Left ventricle myocardium superior (tissue), 1 donor: ENCODE measurements around the gene JAM2. TPM values are rescaled to one million over a fixed set of nuclear protein-coding genes. Genes with fewer than 3 reads are reported as not detected.
A peak's percentile ranks its signal among the peaks of the same experiment; 100 is the strongest.
"Not testable (repeated sequence)": the region's sequence is repeated elsewhere in the genome, so short reads cannot be mapped to it uniquely, and the experiment has no call there.

Source experiments
- ATAC-seq: fragments of 200-7000 bp; cut with Tn5 transposase; one replicate; pipeline ENCODE4 v1.9.1; 2020; ENCODE audit warnings: mild to moderate bottlenecking, moderate library complexity
- DNase-seq: peaks from one replicate; pipeline ENCODE4 v3.0.0-alpha.2; 2020
- intact Hi-C: fragments of 100-400 bp; cut with micrococcal nuclease; formaldehyde crosslinking; loops from one replicate; pipeline ENCODE4 v1.11.0; 2022
- total RNA-seq: library from RNA; stranded (reverse); fragmentation: NEBNext Ultra II Directional; extraction: Animal tissue kit (Norgen Biotek cat#: 25700); gene quantifications from one replicate; pipeline ENCODE4 v1.2.1, GENCODE V29; 2021
- donor health status: DM: no; HTN: yes; CAD: no; lungs with severe emphysema.

Gene JAM2
- total RNA-seq, 1 donor from 2014 or later = 42.6 TPM

DNA sequence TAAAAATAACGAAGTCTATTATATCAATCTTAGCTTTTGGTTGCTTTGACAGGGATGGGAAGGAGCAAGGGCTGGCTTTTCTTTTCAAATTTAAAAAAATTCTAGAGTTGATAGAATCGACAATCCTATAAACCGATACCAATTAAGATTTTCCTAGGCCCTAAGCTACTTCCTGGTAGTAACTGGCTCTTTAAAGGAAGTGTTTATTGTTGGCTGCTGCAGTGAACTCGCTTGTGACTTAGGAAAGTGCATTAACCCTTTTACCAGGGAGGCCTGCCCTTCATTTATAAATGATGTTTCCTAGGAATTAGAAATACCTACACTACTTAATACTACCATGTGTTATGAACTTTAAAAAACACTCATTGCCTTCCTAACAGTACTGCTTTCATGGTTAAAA, 62.5 kb downstream of the JAM2 start:
- no peak for ATAC-seq
- DNase-seq = no peak
- intact Hi-C loops = no loop called here

DNA sequence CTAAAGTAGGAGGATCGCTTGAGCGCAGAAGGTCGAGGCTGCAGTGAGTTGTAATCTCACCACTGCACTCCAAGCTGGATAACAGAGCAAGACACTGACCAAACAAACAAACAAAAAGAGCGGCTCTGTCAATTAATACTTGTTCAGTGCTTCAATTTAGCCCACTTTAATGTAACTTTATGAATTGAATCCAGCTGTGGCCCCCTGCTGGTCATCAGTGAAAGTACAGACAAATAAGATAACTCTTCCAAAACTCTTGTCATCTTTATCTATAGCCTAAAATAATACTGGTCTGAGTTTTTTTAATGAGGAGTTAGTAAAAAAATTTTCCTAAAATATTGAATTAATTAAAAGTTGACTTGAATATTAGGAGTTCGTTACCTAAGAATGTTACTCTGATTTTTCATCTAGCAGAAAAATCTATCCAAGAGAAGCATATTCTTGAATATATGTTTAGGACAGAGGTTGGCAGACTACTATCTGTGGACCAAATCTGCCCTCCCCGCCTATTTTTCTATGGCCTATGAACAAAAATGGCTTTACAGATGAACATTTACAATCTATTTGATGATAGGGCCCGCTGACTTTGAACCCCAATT, 69.5 kb downstream of the JAM2 start:
- ATAC-seq (no peak), DNase-seq (no peak)
- intact Hi-C loops = loop anchor here (2.0 kb wide), 1 partner anchor 100 kb away; no protein-coding TSS in a partner anchor

DNA sequence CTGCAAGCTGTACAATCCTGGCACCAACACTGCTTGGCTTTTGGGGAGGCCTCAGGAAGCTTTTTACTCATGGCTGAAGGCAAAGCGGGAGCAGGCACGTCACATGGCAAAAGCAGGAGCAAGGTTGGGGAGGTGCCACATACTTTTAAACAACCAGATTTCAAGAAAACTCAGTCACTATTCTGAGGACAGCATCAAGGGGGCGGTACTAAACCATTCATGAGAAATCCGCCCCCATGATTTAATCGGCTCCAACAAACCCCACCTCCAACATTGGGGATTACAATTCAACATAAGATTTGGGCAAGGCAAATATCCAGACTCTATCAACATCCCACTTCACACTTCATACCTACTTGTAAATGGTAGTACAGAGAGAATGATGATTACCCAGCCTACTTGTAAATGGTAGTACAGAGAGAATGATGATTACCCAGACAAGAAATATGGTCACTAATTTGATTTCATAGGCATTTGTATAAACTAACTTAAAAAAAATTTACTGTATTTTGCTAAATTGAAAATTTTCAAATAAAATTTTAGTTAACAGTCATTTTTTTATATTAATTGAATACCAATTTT, 70.7 kb downstream of the JAM2 start:
- ATAC-seq (no peak), DNase-seq (no peak)
- intact Hi-C loops = loop anchor here (2.0 kb wide), 1 partner anchor 101 kb away; no protein-coding TSS in a partner anchor

- intact Hi-C loops = no loop called here
- DNase-seq (no peak), ATAC-seq (no peak)
Measured at GRCh38 chr21:25710550-25710949, 71.5 kb downstream of the JAM2 start.

GRCh38 chr21:25714066-25714465, 75.0 kb downstream of the JAM2 start:
- ATAC-seq, intact Hi-C loops: not testable (repeated sequence)

DNA sequence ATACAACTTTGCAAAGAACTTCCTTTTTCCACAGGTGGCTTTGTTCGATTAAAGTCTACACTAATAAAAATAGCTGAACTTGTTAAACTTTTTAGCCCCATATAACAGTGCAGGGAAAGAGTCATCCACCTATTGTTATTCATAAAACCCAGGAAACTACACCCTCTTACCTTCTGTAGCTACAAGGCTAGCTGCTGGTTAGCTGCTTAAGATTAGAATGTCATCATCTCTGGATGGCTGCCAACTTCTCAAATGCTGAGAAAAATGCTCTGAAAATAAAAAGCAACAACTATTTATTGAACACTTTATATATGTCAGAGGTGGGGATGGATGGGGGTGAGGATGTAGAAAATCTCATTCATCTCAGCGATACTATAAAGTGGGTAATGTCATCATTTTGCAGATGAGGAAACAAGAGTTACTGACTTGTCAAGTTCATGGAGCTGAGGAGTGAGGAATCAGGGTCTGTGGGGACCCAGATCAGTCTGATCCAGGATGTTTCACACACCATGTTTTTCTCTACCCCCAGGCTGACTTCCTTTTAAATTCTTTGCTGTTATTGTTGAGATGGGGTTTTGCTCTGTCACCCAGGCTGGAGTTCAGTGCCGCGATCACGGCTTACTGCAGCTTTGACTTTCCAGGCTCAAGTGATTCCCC, 78.6 kb downstream of the JAM2 start:
- no peak for DNase-seq
- intact Hi-C loops = no loop called here
- ATAC-seq = peak; percentile 65

More at GRCh38 chr21:25714066-25714465, 75.0 kb downstream of the JAM2 start:
- not testable (repeated sequence) for DNase-seq

- DNase-seq (no peak), ATAC-seq (peak; percentile 59)
- intact Hi-C loops = no loop called here
Measured at GRCh38 chr21:25721987-25722386, 82.9 kb downstream of the JAM2 start.

DNA sequence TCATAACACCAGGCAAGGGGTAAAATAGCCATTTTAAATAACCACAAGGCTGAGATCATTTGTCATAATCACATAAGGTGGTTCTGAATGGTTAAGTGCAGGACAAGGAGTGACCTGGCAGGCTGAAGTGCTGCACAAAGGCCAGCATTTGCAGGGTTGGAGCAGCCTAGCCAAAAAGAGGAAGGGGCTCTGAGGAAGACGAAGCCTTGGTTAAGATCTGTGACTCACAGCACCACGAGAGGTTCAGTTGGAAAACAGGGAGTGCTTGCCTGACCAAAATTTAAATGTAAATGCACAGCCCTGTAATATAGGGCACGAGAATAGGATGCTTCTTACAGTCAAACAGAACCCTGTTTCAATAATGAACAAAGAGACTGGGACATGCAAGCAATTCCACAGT, 83.6 kb downstream of the JAM2 start:
- intact Hi-C loops = no loop called here
- DNase-seq (no peak), ATAC-seq (no peak)

GRCh38 chr21:25732091-25732760, 93.2 kb downstream of the JAM2 start:
- intact Hi-C loops = no loop called here
- DNase-seq (no peak), ATAC-seq (no peak)

DNA sequence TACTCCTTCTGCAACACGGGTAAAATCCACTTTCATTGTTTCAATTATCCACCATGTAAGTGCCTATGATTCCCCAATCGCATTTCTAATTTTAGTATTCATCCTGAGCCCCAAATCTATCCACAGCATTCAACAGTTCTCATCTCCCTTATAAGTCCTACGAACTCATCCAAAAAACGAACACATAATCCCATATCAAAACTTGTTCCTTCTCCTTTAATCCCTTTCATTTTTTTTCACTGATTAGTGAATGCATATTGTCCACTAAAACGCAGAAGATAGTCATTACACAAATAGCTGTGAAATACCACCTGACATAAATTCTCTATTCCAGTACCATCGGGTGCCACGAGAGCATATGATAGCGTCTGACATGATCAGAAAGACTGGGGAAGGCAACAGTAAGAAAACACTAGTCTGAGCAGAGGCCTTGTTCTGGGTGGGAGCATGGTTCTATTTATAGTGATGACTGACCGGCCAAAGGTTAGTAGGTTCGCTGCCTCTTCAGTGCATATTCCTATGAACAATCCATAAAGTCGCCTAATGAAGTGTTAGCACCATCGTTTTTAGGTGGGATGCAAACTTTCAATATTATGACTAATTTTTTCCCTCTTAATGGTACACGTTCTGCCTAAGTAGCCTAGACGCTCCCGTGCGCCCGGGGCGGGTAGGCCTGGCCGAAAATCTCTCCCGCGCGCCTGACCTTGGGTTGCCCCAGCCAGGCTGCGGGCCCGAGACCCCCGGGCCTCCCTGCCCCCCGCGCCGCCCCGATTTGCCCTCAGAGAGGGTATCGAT, 95.0 kb downstream of the JAM2 start:
- intact Hi-C loops = no loop called here
- ATAC-seq = peak; percentile 37
- DNase-seq = peak; percentile 57

DNA sequence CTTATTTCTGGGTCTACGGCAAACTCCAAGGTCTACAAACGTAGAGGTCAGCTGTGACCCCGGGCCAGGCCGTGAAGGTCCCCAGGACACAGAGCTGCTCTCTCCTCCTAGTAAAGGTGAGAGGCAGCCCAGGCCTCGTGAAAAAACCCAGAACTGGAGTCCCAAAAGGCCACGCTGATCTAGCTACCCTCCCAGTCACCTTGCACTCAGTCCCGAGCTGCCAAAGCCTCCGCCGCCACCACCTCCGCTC, 95.5 kb downstream of the JAM2 start:
- ATAC-seq (no peak), DNase-seq (no peak)
- intact Hi-C loops = no loop called here

- DNase-seq (peak; percentile 97), ATAC-seq (peak; percentile 94)
- intact Hi-C loops = no loop called here
Measured at GRCh38 chr21:25734904-25735645, 96.0 kb downstream of the JAM2 start, which contains the start of the genes ATP5PF and GABPA. Gene ATP5PF (minus strand): TSS chr21:25734904. CDS start chr21:25729794, 5,110 bp downstream. Gene GABPA (plus strand): TSS chr21:25734972. CDS start chr21:25741599, 6,627 bp downstream.

GRCh38 chr21:25735646-25736597, 96.9 kb downstream of the JAM2 start:
- intact Hi-C loops = no loop called here
- peak; percentile 78 for ATAC-seq
- DNase-seq = peak; percentile 93

DNA sequence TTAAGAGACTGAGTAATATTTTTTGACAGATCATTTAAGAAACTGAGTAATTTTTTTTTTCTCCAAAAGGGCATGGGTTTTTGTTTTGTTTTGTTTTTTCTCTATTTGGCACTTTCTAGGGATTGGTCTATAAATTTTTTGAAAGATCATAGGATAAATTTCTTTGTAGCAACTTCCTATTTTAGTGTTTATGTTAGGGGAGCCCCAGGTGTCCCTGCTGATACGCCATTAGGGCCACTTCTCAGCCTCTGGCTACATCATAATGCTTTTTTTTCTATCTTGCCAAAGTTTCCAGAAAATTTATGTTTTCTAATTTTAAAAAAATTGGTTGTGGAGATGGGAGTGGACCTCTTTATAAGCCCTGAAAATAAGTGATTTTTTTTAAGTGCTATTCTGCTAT, 98.4 kb downstream of the JAM2 start:
- DNase-seq = no peak
- intact Hi-C loops = no loop called here

DNA sequence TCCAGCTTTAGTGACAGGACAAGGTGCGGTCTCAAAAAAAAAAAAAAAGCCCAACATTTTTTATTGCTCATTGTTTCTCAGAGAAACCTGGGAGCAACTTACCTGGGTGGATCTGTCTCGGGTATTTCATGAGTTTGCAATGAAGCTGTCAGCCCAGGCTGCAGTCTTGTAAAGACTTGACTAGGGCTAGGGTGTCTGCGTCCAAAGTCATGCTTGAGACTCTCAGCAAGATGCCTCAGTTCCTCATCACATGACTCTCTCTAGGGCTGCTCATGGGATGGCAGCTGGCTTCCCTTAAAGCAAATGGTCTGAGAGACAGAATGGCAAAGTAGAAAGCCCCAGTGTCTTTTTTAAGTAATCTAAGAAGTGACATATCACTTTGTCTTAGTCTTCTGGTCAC, 103.8 kb downstream of the JAM2 start:
- ATAC-seq (no peak), DNase-seq (no peak)
- intact Hi-C loops = no loop called here

More for the DNA sequence above, 98.4 kb downstream of the JAM2 start:
- no peak for ATAC-seq

DNA sequence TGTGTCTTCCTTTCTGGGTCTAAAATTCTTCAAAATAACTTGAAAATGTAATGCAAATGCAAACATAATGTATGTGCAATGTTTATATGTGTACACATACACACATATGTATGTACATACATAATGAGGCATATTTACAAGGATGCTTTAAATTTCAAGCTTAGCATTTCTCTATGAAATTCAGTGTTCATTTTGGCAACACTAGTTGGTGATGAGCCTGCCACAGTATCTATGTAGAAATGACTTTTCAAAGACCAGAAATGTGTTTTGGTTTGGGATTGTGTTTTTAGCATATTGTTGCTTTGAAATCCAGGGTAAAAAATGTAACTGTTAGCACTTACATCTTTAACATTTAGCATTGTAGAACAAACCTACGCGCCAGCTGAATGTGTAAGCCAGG, 105.8 kb downstream of the JAM2 start:
- no peak for DNase-seq
- ATAC-seq = no peak
- intact Hi-C loops = no loop called here

DNA sequence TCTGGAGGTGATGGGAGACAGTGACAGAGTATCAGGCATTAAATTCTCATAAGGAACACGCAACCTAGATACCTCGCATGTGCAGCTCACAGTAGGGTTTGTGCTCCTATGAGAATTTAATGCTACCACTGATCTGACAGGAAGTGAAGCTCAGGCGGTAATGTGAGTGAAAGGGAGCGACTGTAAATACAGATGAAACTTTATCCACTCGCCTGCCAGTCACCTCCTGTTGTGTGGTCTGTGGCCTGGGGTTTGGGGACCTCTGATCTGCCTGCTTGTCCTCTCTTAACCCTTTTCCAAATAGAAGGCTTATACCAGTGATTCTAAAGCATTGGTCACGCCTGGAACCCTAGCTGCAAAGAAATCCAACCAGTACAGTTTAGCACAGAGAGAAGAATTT, 111.0 kb downstream of the JAM2 start:
- ATAC-seq (no peak), DNase-seq (no peak)
- intact Hi-C loops = no loop called here

- no peak for DNase-seq
- no peak for ATAC-seq
- intact Hi-C loops = no loop called here
Measured at GRCh38 chr21:25752416-25752815, 113.4 kb downstream of the JAM2 start.
